ENCODE data around the gene DHPS.

DHPS gene

GRCh38 chr19:12681074-12681987 lies at the start of gene DHPS:
TSS of gene DHPS (minus strand) at chr19:12681880. CDS start at chr19:12681766, 114 bp downstream.
- Histone ChIP-seq H3K27ac (peak within 1 kb of the TSS; percentile 98), H3K36me3 (ENCODE audit: control insufficient read depth, insufficient read depth, low read length) (no peaks in the 10 kb centered on the region), H3K4me1 (peaks cover 4% of the 10 kb centered on the region), H3K4me3 (ENCODE audit: low read depth, low read length) (peak within 1 kb of the TSS; percentile 100), H3K79me2 (peaks cover 2% of the 10 kb centered on the region), H2AFZ (peak within 1 kb of the TSS; percentile 90), H3K9ac (peak within 1 kb of the TSS; percentile 51), H3K9me3 (ENCODE audit: control insufficient read depth, low read length) (no peaks in the 10 kb centered on the region), H3K27me3 (ENCODE audit: control insufficient read depth, insufficient read depth, low read length) (no peaks in the 10 kb centered on the region), H3K4me2 (ENCODE audit: low read length) (peak within 1 kb of the TSS; percentile 96)
- TF ChIP-seq CTCF (IDR thresholded peaks at IDR 0.05): peak; percentile 17

GRCh38 chr19:12731337-12731736 lies 49.7 kb upstream of the DHPS start:
- Histone ChIP-seq H3K9ac (no peak overlapping the region), H3K4me1 (peaks cover 5% of the 10 kb centered on the region), H3K4me2 (ENCODE audit: low read length) (no peak overlapping the region), H3K27me3 (ENCODE audit: control insufficient read depth, insufficient read depth, low read length) (no peaks in the 10 kb centered on the region), H3K36me3 (ENCODE audit: control insufficient read depth, insufficient read depth, low read length) (no peaks in the 10 kb centered on the region), H2AFZ (no peak overlapping the region), H3K9me3 (ENCODE audit: control insufficient read depth, low read length) (no peaks in the 10 kb centered on the region), H3K27ac (no peak overlapping the region), H3K79me2 (peaks cover 29% of the 10 kb centered on the region), H3K4me3 (ENCODE audit: low read depth, low read length) (no peak overlapping the region)
- no peak for TF ChIP-seq CTCF (IDR thresholded peaks at IDR 0.05)

GRCh38 chr19:12730064-12730463 lies 48.4 kb upstream of the DHPS start:
- H2AFZ ChIP-seq: no peak overlapping the region
- no peaks in the 10 kb centered on the region for H3K36me3 ChIP-seq (ENCODE audit: control insufficient read depth, insufficient read depth, low read length)
- H3K4me3 ChIP-seq (ENCODE audit: low read depth, low read length): no peak overlapping the region
- TF ChIP-seq CTCF (IDR thresholded peaks at IDR 0.05): no peak
- H3K9ac ChIP-seq: no peak overlapping the region
- no peaks in the 10 kb centered on the region for H3K27me3 ChIP-seq (ENCODE audit: control insufficient read depth, insufficient read depth, low read length)
- no peaks in the 10 kb centered on the region for H3K9me3 ChIP-seq (ENCODE audit: control insufficient read depth, low read length)
- no peak overlapping the region for H3K4me2 ChIP-seq (ENCODE audit: low read length)
- H3K27ac ChIP-seq: no peak overlapping the region
- H3K79me2 ChIP-seq: peaks cover 29% of the 10 kb centered on the region
- peaks cover 4% of the 10 kb centered on the region for H3K4me1 ChIP-seq

GRCh38 chr19:12727745-12728433 lies 46.2 kb upstream of the DHPS start:
- H3K9ac ChIP-seq: no peak overlapping the region
- H2AFZ ChIP-seq: no peak overlapping the region
- H3K27ac ChIP-seq: no peak overlapping the region
- H3K4me2 ChIP-seq (ENCODE audit: low read length): no peak overlapping the region
- H3K4me1 ChIP-seq: peaks cover 17% of the 10 kb centered on the region
- no peak for TF ChIP-seq CTCF (IDR thresholded peaks at IDR 0.05)
- no peaks in the 10 kb centered on the region for H3K9me3 ChIP-seq (ENCODE audit: control insufficient read depth, low read length)
- peaks cover 17% of the 10 kb centered on the region for H3K79me2 ChIP-seq
- H3K4me3 ChIP-seq (ENCODE audit: low read depth, low read length): no peak overlapping the region
- no peaks in the 10 kb centered on the region for H3K36me3 ChIP-seq (ENCODE audit: control insufficient read depth, insufficient read depth, low read length)
- no peaks in the 10 kb centered on the region for H3K27me3 ChIP-seq (ENCODE audit: control insufficient read depth, insufficient read depth, low read length)
